Measurements from ENCODE around the gene ZNF384. TPM values are rescaled to one million over a fixed set of nuclear protein-coding genes. Genes with fewer than 3 reads are reported as not detected.

ZNF384 gene
- polyA plus RNA-seq (2011; rRNA removed) (38.8 and 57.0 TPM in 2 replicates), polyA minus RNA-seq (2011; rRNA and poly(A)+ RNA removed) (48.7 and 60.5 TPM in 2 replicates)

GRCh38 chr12:6688999-6689882 is at the start of gene ZNF384:
ZNF384 (minus strand) TSS chr12:6689375; CDS start chr12:6679520, 9,855 bp downstream.
- no peaks in the 10 kb centered on the region for H3K27me3 ChIP-seq (ENCODE audit: control insufficient read depth, insufficient read depth, low read length)
- DNase-seq (ENCODE audit: low read depth), result peak; percentile 97
- CTCF ChIA-PET, result interaction anchor here (0.6 to 1.6 kb wide), 14 partner anchors 10 to 147 kb away, joined by 3 to 11 read pairs (median 3); partner anchors contain the start of genes COPS7A and PTMS
- no peaks in the 10 kb centered on the region; the same call in 1 of the 2 replicates for H3K36me3 ChIP-seq (ENCODE audit: control insufficient read depth, insufficient read depth, low read length)
- peak within 1 kb of the TSS; percentile 83 for H3K4me3 ChIP-seq (ENCODE audit: low read depth, low read length)
- 0 out of 2 replicates have a peak, but pooled peaks have one; percentile 6 for TF ChIP-seq CTCF (IDR thresholded peaks at IDR 0.05; ENCODE audit: insufficient read depth, low read depth, low read length)
- POLR2A ChIA-PET, result interaction anchor here (0.6 to 1.4 kb wide), 17 partner anchors 9 to 1295 kb away, joined by 3 to 29 read pairs (median 4); partner anchors contain the start of genes C1S, COPS7A, GAPDH and P3H3

GRCh38 chr12:6736754-6737153 is 47.6 kb upstream of the ZNF384 start:
- no peak for TF ChIP-seq CTCF (IDR thresholded peaks at IDR 0.05; ENCODE audit: insufficient read depth, low read depth, low read length)
- Histone ChIP-seq H3K4me3 (ENCODE audit: low read depth, low read length) (no peak overlapping the region), H3K27me3 (ENCODE audit: control insufficient read depth, insufficient read depth, low read length) (no peaks in the 10 kb centered on the region), H3K36me3 (ENCODE audit: control insufficient read depth, insufficient read depth, low read length) (peaks cover 2% of the 10 kb centered on the region; the same call in 1 of the 2 replicates)
- POLR2A ChIA-PET, result no interaction called here
- CTCF ChIA-PET, result interaction anchor here (0.8 to 5.0 kb wide), 8 partner anchors 11 to 148 kb away, joined by 3 to 27 read pairs (median 5); partner anchors contain the start of genes COPS7A, MLF2 and P3H3
- no peak for DNase-seq (ENCODE audit: low read depth)

GRCh38 chr12:6735448-6736191 is 46.4 kb upstream of the ZNF384 start:
- POLR2A ChIA-PET, result no interaction called here
- peak; percentile 76 for TF ChIP-seq CTCF (IDR thresholded peaks at IDR 0.05; ENCODE audit: insufficient read depth, low read depth, low read length)
- Histone ChIP-seq H3K36me3 (ENCODE audit: control insufficient read depth, insufficient read depth, low read length) (peaks cover 10% of the 10 kb centered on the region), H3K4me3 (ENCODE audit: low read depth, low read length) (no peak overlapping the region), H3K27me3 (ENCODE audit: control insufficient read depth, insufficient read depth, low read length) (no peaks in the 10 kb centered on the region)
- DNase-seq (ENCODE audit: low read depth), result no peak
- CTCF ChIA-PET, result interaction anchor here (0.6 to 5.0 kb wide), 11 partner anchors 9 to 312 kb away, joined by 3 to 27 read pairs (median 5); partner anchors contain the start of genes COPS7A, MLF2 and PTMS

- CTCF ChIA-PET, result interaction anchor here (0.6 to 5.0 kb wide), 11 partner anchors 9 to 311 kb away, joined by 3 to 27 read pairs (median 5); partner anchors contain the start of genes COPS7A, MLF2 and PTMS
- no peak for DNase-seq (ENCODE audit: low read depth)
Measured at GRCh38 chr12:6734506-6735387, 45.6 kb upstream of the ZNF384 start.

More at GRCh38 chr12:6734506-6735387, 45.6 kb upstream of the ZNF384 start:
- POLR2A ChIA-PET, result no interaction called here
- Histone ChIP-seq H3K4me3 (ENCODE audit: low read depth, low read length) (no peak overlapping the region), H3K27me3 (ENCODE audit: control insufficient read depth, insufficient read depth, low read length) (no peaks in the 10 kb centered on the region), H3K36me3 (ENCODE audit: control insufficient read depth, insufficient read depth, low read length) (peaks cover 19% of the 10 kb centered on the region)
- TF ChIP-seq CTCF (IDR thresholded peaks at IDR 0.05; ENCODE audit: insufficient read depth, low read depth, low read length), result no peak
